Measurements from ENCODE around the gene NXPH4.

Gene NXPH4

GRCh38 chr12:57243521-57244311 is 27.1 kb downstream of the NXPH4 start:
- peak in 9 of 14 donors; percentile 5 to 51 (median 15) for DNase-seq

- DNase-seq = no peak
Observed at GRCh38 chr12:57244312-57244696, 27.7 kb downstream of the NXPH4 start.

- no peak for DNase-seq
Observed at GRCh38 chr12:57247041-57247440, 30.4 kb downstream of the NXPH4 start.

- DNase-seq = no peak
Observed at GRCh38 chr12:57248934-57249742, 32.5 kb downstream of the NXPH4 start.

GRCh38 chr12:57250541-57250940 is 33.9 kb downstream of the NXPH4 start:
- no peak for DNase-seq

- no peak for DNase-seq
Observed at GRCh38 chr12:57250956-57251355, 34.4 kb downstream of the NXPH4 start, which contains the start of gene STAC3. STAC3 (minus strand) TSS chr12:57251187; CDS start chr12:57249636, 1,551 bp downstream.

GRCh38 chr12:57254506-57255280 is 38.1 kb downstream of the NXPH4 start:
- DNase-seq = no peak

- DNase-seq = no peak
Observed at GRCh38 chr12:57255916-57256315, 39.3 kb downstream of the NXPH4 start.

- no peak for DNase-seq
Observed at GRCh38 chr12:57258977-57259970, 42.7 kb downstream of the NXPH4 start.

GRCh38 chr12:57260366-57260765 is 43.8 kb downstream of the NXPH4 start:
- DNase-seq = no peak

- peak in 1 of 14 donors; percentile 25 for DNase-seq
Observed at GRCh38 chr12:57261428-57261865, 44.9 kb downstream of the NXPH4 start.

GRCh38 chr12:57262126-57262822 is 45.7 kb downstream of the NXPH4 start:
- no peak for DNase-seq

- no peak for DNase-seq
Observed at GRCh38 chr12:57263096-57263495, 46.5 kb downstream of the NXPH4 start.

- DNase-seq = no peak
Observed at GRCh38 chr12:57266681-57267080, 50.1 kb downstream of the NXPH4 start.

- DNase-seq = no peak
Observed at GRCh38 chr12:57268264-57268663, 51.7 kb downstream of the NXPH4 start.

GRCh38 chr12:57270966-57271470 is 54.4 kb downstream of the NXPH4 start:
- no peak for DNase-seq

- peak in 1 of 14 donors; percentile 16 for DNase-seq
Observed at GRCh38 chr12:57272337-57273151, 56.0 kb downstream of the NXPH4 start.

- no peak for DNase-seq
Observed at GRCh38 chr12:57273516-57273915, 56.9 kb downstream of the NXPH4 start.

Data from C1 segment of cervical spinal cord (tissue), 14 donors.